GM12873 (cell line): ENCODE data around the gene ATP2C2.

ENCODE experiments used
- TF ChIP-seq, protein P1 (sequence below): IDR thresholded peaks from 2 replicates; pipeline ENCODE4 v1.5.1; 2012; ENCODE audit warnings: low read depth, mild to moderate bottlenecking, moderate library complexity, low read length, control low read depth; ENCODE audit not compliant: insufficient read depth; ENCODE audit errors: missing control alignments

The ATP2C2 gene

DNA sequence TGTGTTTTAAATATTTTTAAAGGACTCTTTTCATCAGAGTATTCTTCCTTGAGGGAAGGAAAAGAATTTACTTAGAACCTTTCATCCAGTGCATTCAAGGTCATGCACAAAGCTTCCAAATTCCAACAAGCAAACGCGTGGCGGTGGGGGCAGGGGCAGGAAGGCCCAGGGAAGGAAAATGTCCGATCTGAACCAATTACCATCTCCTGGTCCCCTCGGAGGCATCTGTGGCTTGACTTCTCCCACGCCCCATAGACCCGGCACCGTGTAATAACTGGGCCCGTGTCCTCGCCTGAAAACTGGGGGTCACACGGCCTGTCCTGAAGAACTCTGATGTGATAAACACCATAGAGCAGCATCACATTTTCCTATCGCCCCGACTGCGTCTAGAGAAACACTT is 117.8 kb downstream of the ATP2C2 start:
- TF ChIP-seq, protein P1, sequence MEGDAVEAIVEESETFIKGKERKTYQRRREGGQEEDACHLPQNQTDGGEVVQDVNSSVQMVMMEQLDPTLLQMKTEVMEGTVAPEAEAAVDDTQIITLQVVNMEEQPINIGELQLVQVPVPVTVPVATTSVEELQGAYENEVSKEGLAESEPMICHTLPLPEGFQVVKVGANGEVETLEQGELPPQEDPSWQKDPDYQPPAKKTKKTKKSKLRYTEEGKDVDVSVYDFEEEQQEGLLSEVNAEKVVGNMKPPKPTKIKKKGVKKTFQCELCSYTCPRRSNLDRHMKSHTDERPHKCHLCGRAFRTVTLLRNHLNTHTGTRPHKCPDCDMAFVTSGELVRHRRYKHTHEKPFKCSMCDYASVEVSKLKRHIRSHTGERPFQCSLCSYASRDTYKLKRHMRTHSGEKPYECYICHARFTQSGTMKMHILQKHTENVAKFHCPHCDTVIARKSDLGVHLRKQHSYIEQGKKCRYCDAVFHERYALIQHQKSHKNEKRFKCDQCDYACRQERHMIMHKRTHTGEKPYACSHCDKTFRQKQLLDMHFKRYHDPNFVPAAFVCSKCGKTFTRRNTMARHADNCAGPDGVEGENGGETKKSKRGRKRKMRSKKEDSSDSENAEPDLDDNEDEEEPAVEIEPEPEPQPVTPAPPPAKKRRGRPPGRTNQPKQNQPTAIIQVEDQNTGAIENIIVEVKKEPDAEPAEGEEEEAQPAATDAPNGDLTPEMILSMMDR: no peak

DNA sequence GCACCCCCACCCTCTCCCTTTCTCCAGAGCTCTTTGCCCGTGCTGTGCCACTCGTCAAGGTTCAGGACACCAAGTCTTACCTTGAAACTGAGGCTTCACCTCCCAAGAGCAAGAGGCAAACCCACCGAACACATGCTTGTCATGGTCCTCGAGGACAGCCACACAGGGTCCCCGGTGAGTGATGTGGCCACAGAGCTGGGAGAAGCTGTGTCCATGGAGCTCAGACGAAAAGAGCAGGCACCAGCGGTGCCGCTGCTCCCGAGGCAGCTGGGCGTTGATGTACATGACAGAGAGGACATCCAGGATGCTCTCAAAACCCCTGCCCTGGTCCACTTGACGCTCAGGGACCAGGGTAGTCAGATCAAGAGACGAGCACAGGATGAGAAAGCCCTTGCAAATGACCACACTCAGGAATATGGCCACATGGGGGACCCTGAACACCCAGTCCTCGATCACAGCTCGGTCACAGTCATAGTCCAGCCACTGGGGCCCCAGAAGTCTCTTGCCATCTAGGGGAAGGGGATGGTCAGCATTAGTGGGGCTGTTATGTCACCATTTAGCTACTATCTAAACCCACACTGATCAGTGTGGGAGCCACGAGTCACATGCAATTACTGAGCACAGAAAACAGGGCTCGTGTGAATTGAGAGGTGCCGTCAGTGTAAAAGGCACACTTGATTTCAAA is 118.4 kb downstream of the ATP2C2 start:
- TF ChIP-seq, protein P1: no peak

DNA sequence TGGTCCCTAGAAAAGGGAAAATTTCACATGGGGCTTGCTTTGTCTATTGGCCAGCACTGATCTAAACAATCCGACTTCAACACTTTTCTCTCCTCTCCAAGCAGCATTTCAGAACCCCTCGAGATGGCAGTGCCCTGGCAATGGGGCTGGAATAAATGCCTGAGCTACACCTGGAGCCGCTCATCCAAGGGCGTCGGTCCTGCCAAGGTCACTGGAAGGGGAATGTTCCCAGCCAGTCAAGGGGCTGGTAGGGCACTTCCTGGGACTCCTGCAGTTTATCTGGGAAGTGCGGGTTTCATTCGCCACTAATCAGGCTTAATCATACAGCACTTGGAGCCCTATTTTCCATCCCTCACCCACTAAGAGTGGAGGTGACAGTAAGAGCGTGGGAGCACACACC is 119.0 kb downstream of the ATP2C2 start:
- TF ChIP-seq, protein P1: no peak

DNA sequence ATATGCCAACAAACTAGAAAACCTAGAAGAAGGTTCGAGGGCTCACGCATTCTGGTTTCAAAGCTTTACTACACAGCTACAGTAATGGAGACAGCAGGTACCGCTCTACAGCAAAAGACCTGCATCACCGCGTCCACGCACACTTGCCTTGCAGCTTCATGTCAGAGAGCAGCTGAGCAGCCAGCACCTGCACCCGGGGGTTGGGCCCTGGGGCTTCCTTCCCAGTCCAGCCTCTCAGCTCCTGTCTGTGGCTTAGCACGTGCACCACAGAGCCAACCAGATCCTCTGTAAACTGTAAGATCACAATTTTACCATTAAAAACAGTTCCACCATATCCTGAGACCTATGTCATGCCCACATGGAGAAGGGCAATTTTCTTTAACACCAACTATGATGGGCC is 120.8 kb downstream of the ATP2C2 start:
- TF ChIP-seq, protein P1: no peak

DNA sequence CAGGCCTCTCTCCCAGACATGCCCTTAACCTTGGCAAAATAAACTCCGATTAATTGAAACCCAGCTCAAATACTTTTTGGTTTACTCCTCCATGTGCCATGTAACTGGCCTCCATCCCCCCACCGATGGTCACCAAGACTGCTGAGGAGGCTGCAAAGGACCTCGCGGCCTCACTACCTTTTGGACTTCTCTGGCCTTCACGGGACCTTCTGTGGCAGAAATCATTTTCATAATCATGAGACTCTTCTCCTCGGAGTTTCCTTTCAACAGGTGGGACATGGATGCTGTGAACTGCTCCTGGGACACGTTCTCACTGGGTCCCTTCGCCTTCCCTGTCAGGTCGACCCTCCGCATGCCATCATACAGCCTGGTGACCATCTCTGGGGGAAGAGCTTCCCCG is 127.2 kb downstream of the ATP2C2 start:
- TF ChIP-seq, protein P1: no peak

DNA sequence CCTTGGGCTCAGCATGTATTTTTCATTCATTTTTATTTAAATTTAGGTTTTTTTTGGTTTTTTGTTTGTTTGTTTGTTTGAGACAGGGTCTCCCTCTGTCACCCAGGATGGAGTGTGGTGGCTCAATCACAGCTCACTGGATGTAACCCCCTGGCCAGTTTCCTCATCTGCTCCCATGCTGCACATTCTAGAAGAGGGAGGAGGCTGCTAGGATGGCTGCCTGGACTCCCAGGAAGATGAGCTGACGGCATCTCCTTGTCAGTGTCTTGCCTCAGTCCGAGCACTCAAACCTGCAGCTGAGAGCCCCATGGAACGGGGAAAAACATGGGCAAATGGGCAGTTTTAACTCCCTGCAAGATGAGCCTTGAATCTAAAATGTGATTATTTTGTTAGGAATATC is 128.7 kb downstream of the ATP2C2 start:
- TF ChIP-seq, protein P1: no peak

DNA sequence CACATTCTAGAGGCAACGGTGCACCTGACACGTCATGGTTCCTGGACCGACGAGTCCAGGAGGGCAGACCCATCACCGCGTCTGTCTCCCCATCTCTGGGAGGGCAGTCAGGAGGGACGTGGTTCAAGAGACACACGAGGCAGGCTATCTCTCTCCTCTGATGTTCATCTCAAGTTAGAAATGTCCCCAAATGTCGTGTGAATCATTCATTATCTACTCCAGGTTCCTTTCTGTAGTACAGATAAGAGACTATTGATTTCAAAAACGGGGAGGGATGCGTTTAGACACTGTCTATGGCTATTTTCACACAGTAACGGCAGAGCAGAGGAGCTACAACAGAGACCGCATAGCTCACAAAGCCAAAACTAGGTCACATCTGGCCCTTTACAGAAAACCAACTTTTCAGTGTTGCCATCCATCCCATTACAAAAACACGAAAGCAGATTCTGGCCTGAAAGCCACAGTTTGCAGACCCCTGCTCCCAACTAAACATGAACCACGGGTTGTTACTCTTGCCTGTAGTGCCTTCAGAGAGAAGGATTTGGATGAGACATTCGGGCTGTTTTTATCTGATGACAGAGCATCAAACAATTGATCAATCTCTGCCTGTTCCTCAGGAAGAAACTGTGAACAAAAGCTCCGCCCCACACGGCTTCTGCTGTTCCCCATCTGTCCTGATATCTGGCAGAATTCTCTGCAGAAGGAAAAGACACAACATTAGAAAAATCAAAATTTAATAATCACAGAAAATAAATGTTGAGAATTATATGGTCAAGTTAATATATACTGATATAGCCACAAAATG is 129.3 kb downstream of the ATP2C2 start:
- TF ChIP-seq, protein P1: no peak
